Measurements from ENCODE around the gene SYNRG.
"Not testable (repeated sequence)": the region's sequence is repeated elsewhere in the genome, so short reads cannot be mapped to it uniquely, and the experiment has no call there.

Gene SYNRG

GRCh38 chr17:37609170-37610040, at the start of gene SYNRG:
Gene SYNRG, minus strand, starts transcription at chr17:37609418. Its CDS starts 63 bp downstream, at chr17:37609355.
- in situ Hi-C loops (cut with MboI; ENCODE audit: low sequenced_read_pairs), result no loop called here

GRCh38 chr17:37657202-37657601, 48.0 kb upstream of the SYNRG start:
- in situ Hi-C loops (cut with MboI; ENCODE audit: low sequenced_read_pairs), result no loop called here

GRCh38 chr17:37651849-37652248, 42.6 kb upstream of the SYNRG start:
- in situ Hi-C loops (cut with MboI; ENCODE audit: low sequenced_read_pairs), result no loop called here

GRCh38 chr17:37650419-37651003, 41.3 kb upstream of the SYNRG start:
- in situ Hi-C loops (cut with MboI; ENCODE audit: low sequenced_read_pairs), result no loop called here

- in situ Hi-C loops (cut with MboI; ENCODE audit: low sequenced_read_pairs), result loop anchor here (25.0 kb wide), 1 partner anchor 189 kb away; no protein-coding TSS in a partner anchor
Observed at GRCh38 chr17:37648555-37648954, 39.3 kb upstream of the SYNRG start.

GRCh38 chr17:37647856-37648255, 38.6 kb upstream of the SYNRG start:
- in situ Hi-C loops (cut with MboI; ENCODE audit: low sequenced_read_pairs), result loop anchor here (25.0 kb wide), 1 partner anchor 189 kb away; no protein-coding TSS in a partner anchor

- in situ Hi-C loops (cut with MboI; ENCODE audit: low sequenced_read_pairs), result loop anchor here (25.0 kb wide), 1 partner anchor 193 kb away; no protein-coding TSS in a partner anchor
Observed at GRCh38 chr17:37643869-37644268, 34.7 kb upstream of the SYNRG start.

- in situ Hi-C loops (cut with MboI; ENCODE audit: low sequenced_read_pairs), result loop anchor here (25.0 kb wide), 1 partner anchor 194 kb away; no protein-coding TSS in a partner anchor
Observed at GRCh38 chr17:37643118-37643766, 34.0 kb upstream of the SYNRG start, which contains the start of gene DDX52. Gene DDX52, minus strand, starts transcription at chr17:37643446. Its CDS starts 26 bp downstream, at chr17:37643420.

GRCh38 chr17:37642681-37643080, 33.5 kb upstream of the SYNRG start:
- in situ Hi-C loops (cut with MboI; ENCODE audit: low sequenced_read_pairs), result loop anchor here (25.0 kb wide), 1 partner anchor 195 kb away; no protein-coding TSS in a partner anchor

- in situ Hi-C loops (cut with MboI; ENCODE audit: low sequenced_read_pairs), result loop anchor here (25.0 kb wide), 1 partner anchor 197 kb away; no protein-coding TSS in a partner anchor
Observed at GRCh38 chr17:37640015-37640414, 30.8 kb upstream of the SYNRG start.

GRCh38 chr17:37637956-37638355, 28.7 kb upstream of the SYNRG start:
- in situ Hi-C loops (cut with MboI; ENCODE audit: low sequenced_read_pairs), result loop anchor here (10.0 to 25.0 kb wide), 2 partner anchors 57 to 199 kb away; no protein-coding TSS in a partner anchor

GRCh38 chr17:37616430-37616829, 7.2 kb upstream of the SYNRG start:
- in situ Hi-C loops (cut with MboI; ENCODE audit: low sequenced_read_pairs), result not testable (repeated sequence)

GRCh38 chr17:37614823-37615222, 5.6 kb upstream of the SYNRG start:
- in situ Hi-C loops (cut with MboI; ENCODE audit: low sequenced_read_pairs), result no loop called here

GRCh38 chr17:37614391-37614790, 5.2 kb upstream of the SYNRG start:
- in situ Hi-C loops (cut with MboI; ENCODE audit: low sequenced_read_pairs), result no loop called here

GRCh38 chr17:37610971-37611370, 1.8 kb upstream of the SYNRG start:
- in situ Hi-C loops (cut with MboI; ENCODE audit: low sequenced_read_pairs), result no loop called here

- in situ Hi-C loops (cut with MboI; ENCODE audit: low sequenced_read_pairs), result not testable (repeated sequence)
Observed at GRCh38 chr17:37610041-37610420, 813 bp upstream of the SYNRG start.

GRCh38 chr17:37608351-37609169, 658 bp downstream of the SYNRG start:
- in situ Hi-C loops (cut with MboI; ENCODE audit: low sequenced_read_pairs), result no loop called here

GRCh38 chr17:37607637-37608331, 1.4 kb downstream of the SYNRG start:
- in situ Hi-C loops (cut with MboI; ENCODE audit: low sequenced_read_pairs), result no loop called here

- in situ Hi-C loops (cut with MboI; ENCODE audit: low sequenced_read_pairs), result no loop called here
Observed at GRCh38 chr17:37605813-37606505, 3.3 kb downstream of the SYNRG start.
